OCI-LY1 (cell line): ENCODE data around the gene S100A8.

Experiments used
- H2AFZ ChIP-seq: fragments of 200-600 bp; sonication (generic), shearing (Covaris generic); 2 replicates; pipeline ENCODE4 v1.6.0; 2014; ENCODE audit warnings: antibody characterized with exemption, mild to moderate bottlenecking, low read length
- H3F3A ChIP-seq: fragments of 200-600 bp; sonication (generic), shearing (Covaris generic); 2 replicates; pipeline ENCODE4 v1.6.0; 2014; ENCODE audit warnings: mild to moderate bottlenecking, antibody characterized with exemption, low read length, moderate library complexity; ENCODE audit not compliant: insufficient read depth
- H3K27ac ChIP-seq: fragments of 200-600 bp; sonication (generic); 2 replicates; pipeline ENCODE4 v1.5.1; 2014; ENCODE audit warnings: low read length, mixed run types, mild to moderate bottlenecking, low read depth; ENCODE audit not compliant: poor library complexity, severe bottlenecking
- H3K27me3 ChIP-seq: fragments of 200-600 bp; sonication (generic); 2 replicates; pipeline ENCODE4 v1.6.0; 2014; ENCODE audit warnings: antibody characterized with exemption, mild to moderate bottlenecking, low read length, moderate library complexity; ENCODE audit not compliant: insufficient read depth
- H3K36me3 ChIP-seq: fragments of 200-600 bp; sonication (generic); 2 replicates; pipeline ENCODE4 v1.6.1; 2014; ENCODE audit warnings: mild to moderate bottlenecking, antibody characterized with exemption, low read length, moderate library complexity, mixed read lengths; ENCODE audit not compliant: insufficient read depth
- H3K4me1 ChIP-seq: fragments of 200-600 bp; sonication (generic); 2 replicates; pipeline ENCODE4 v1.5.1; 2014; ENCODE audit warnings: mild to moderate bottlenecking, low read length, moderate library complexity; ENCODE audit not compliant: insufficient read depth, severe bottlenecking
- H3K4me2 ChIP-seq: fragments of 200-600 bp; sonication (generic), shearing (Covaris generic); 2 replicates; pipeline ENCODE4 v1.6.1; 2014; ENCODE audit warnings: low read length
- H3K4me3 ChIP-seq: fragments of 200-600 bp; sonication (generic); 2 replicates; pipeline ENCODE4 v1.5.1; 2014; ENCODE audit warnings: low read length, low read depth, mild to moderate bottlenecking, mixed read lengths; ENCODE audit not compliant: poor library complexity, severe bottlenecking
- H3K79me2 ChIP-seq: fragments of 200-600 bp; shearing (Covaris generic); 2 replicates; pipeline ENCODE4 v1.6.1; 2016; ENCODE audit warnings: mixed run types, low read length, mixed read lengths; ENCODE audit not compliant: insufficient read depth
- H3K9ac ChIP-seq: fragments of 200-600 bp; sonication (generic), shearing (Covaris generic); 2 replicates; pipeline ENCODE4 v1.6.1; 2014; ENCODE audit warnings: mild to moderate bottlenecking, low read length, mixed read lengths
- H3K9me2 ChIP-seq: fragments of 200-600 bp; sonication (generic), shearing (Covaris generic); 2 replicates; pipeline ENCODE4 v1.6.1; 2014; ENCODE audit warnings: low read depth, mild to moderate bottlenecking, low read length, mixed read lengths
- H3K9me3 ChIP-seq: fragments of 200-600 bp; shearing (Covaris generic); 2 replicates; pipeline ENCODE4 v1.6.1; 2014; ENCODE audit warnings: low read length, mixed read lengths
- H4K20me1 ChIP-seq: fragments of 200-600 bp; sonication (generic), shearing (Covaris generic); 2 replicates; pipeline ENCODE4 v1.6.0; 2016; ENCODE audit warnings: mild to moderate bottlenecking, low read length; ENCODE audit not compliant: insufficient read depth
- CTCF ChIP-seq: fragments of 200-600 bp; sonication (generic), shearing (Covaris generic); IDR thresholded peaks from 2 replicates; pipeline ENCODE4 v1.5.1; 2017; ENCODE audit warnings: mild to moderate bottlenecking, antibody characterized with exemption, low read length, moderate library complexity, mixed read lengths
- EZH2 ChIP-seq: fragments of 200-600 bp; sonication (generic), shearing (Covaris generic); IDR thresholded peaks from 2 replicates; pipeline ENCODE4 v1.8.0; 2017; ENCODE audit warnings: borderline replicate concordance, mixed run types, mild to moderate bottlenecking, antibody characterized with exemption, low read length, moderate library complexity, mixed read lengths

The S100A8 gene

GRCh38 chr1:153370146-153370545 lies 20.7 kb downstream of the S100A8 start:
- no peak overlapping the region for H3K4me2 ChIP-seq
- H3K36me3 ChIP-seq: no peaks in the 10 kb centered on the region
- H3K79me2 ChIP-seq: no peaks in the 10 kb centered on the region
- no peaks in the 10 kb centered on the region for H3K4me1 ChIP-seq
- no peaks in the 10 kb centered on the region for H4K20me1 ChIP-seq
- H3K9me3 ChIP-seq: no peaks in the 10 kb centered on the region
- no peaks in the 10 kb centered on the region for H3K27me3 ChIP-seq
- H3K9me2 ChIP-seq: no peaks in the 10 kb centered on the region
- no peaks in the 10 kb centered on the region for H3F3A ChIP-seq
- H3K4me3 ChIP-seq: no peak overlapping the region
- no peak for TF ChIP-seq EZH2
- TF ChIP-seq CTCF: no peak
- H3K27ac ChIP-seq: no peak overlapping the region
- H2AFZ ChIP-seq: no peak overlapping the region
- H3K9ac ChIP-seq: no peak overlapping the region

- no peaks in the 10 kb centered on the region for H3K79me2 ChIP-seq
- no peak overlapping the region for H3K4me3 ChIP-seq
- H4K20me1 ChIP-seq: no peaks in the 10 kb centered on the region
- H3K4me2 ChIP-seq: no peak overlapping the region
- no peaks in the 10 kb centered on the region for H3K36me3 ChIP-seq
- H2AFZ ChIP-seq: no peak overlapping the region
- TF ChIP-seq CTCF (no peak), EZH2 (no peak)
- H3K9ac ChIP-seq: no peak overlapping the region
- H3K27ac ChIP-seq: no peak overlapping the region
- no peaks in the 10 kb centered on the region for H3K9me3 ChIP-seq
- no peaks in the 10 kb centered on the region for H3K4me1 ChIP-seq
- no peaks in the 10 kb centered on the region for H3K9me2 ChIP-seq
- H3F3A ChIP-seq: no peaks in the 10 kb centered on the region
- no peaks in the 10 kb centered on the region for H3K27me3 ChIP-seq
Measured at GRCh38 chr1:153368495-153368894, 22.4 kb downstream of the S100A8 start.

- Histone ChIP-seq H3K9me2 (no peaks in the 10 kb centered on the region), H3K9ac (no peak overlapping the region), H2AFZ (no peak overlapping the region), H3K4me2 (no peak overlapping the region), H3K27ac (no peak overlapping the region), H3K36me3 (no peaks in the 10 kb centered on the region), H3K79me2 (no peaks in the 10 kb centered on the region), H3K4me1 (no peaks in the 10 kb centered on the region), H3F3A (no peaks in the 10 kb centered on the region), H4K20me1 (no peaks in the 10 kb centered on the region), H3K27me3 (no peaks in the 10 kb centered on the region), H3K9me3 (no peaks in the 10 kb centered on the region), H3K4me3 (no peak overlapping the region)
- TF ChIP-seq CTCF: no peak
- no peak for TF ChIP-seq EZH2
Measured at GRCh38 chr1:153367090-153367489, 23.8 kb downstream of the S100A8 start.
